ENCODE measurements around the gene SMCO3.

GRCh38 chr12:14814014-14814413, at the start of gene SMCO3:
- TF ChIP-seq CTCF (IDR thresholded peaks at IDR 0.05 in 8 of 11, conservative IDR thresholded peaks at IDR 0.05 in 3 of 11) (no peak), POLR2A (IDR thresholded peaks at IDR 0.05) (no peak), POLR2AphosphoS5 (IDR thresholded peaks at IDR 0.05) (no peak)
